ENCODE results near the gene ACADSB.

DNA sequence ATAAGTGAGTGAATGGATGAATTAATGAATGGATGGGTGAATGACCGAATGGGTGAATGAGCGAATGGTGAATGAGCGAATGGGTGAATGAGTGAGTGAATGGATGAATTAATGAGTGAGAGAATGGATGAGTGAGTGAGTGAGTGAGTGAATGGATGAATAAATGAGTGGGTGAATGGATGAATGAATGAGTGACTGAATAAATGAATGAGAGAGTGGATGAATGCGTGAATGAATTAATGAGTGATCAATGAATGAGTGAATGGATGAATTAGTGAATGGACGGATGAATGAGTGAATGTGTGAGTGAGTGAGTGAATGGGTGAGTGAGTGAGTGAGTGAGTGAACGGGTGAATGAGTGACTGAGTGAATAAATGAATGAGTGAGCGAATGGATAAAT is 77.5 kb downstream of the ACADSB start:
- TF ChIP-seq, protein P1, sequence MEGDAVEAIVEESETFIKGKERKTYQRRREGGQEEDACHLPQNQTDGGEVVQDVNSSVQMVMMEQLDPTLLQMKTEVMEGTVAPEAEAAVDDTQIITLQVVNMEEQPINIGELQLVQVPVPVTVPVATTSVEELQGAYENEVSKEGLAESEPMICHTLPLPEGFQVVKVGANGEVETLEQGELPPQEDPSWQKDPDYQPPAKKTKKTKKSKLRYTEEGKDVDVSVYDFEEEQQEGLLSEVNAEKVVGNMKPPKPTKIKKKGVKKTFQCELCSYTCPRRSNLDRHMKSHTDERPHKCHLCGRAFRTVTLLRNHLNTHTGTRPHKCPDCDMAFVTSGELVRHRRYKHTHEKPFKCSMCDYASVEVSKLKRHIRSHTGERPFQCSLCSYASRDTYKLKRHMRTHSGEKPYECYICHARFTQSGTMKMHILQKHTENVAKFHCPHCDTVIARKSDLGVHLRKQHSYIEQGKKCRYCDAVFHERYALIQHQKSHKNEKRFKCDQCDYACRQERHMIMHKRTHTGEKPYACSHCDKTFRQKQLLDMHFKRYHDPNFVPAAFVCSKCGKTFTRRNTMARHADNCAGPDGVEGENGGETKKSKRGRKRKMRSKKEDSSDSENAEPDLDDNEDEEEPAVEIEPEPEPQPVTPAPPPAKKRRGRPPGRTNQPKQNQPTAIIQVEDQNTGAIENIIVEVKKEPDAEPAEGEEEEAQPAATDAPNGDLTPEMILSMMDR (IDR thresholded peaks at IDR 0.05 in 8 of 11, conservative IDR thresholded peaks at IDR 0.05 in 3 of 11): no peak
- no peak for TF ChIP-seq POLR2A (IDR thresholded peaks at IDR 0.05)
- TF ChIP-seq POLR2AphosphoS5 (IDR thresholded peaks at IDR 0.05): no peak

All from spleen (tissue), 7 donors.